Endodermal cell (in vitro differentiated cells): ENCODE measurements around the gene INSR. TPM values are rescaled to one million over a fixed set of nuclear protein-coding genes. Genes with fewer than 3 reads are reported as not detected.

ENCODE experiments used
- DNase-seq: peaks from one replicate; pipeline ENCODE4 v3.0.0-alpha.2; 2017
- H3K27ac ChIP-seq: 2 replicates; pipeline ENCODE4 v1.5.1; 2013; ENCODE audit warnings: mild to moderate bottlenecking, low read depth, low read length, moderate library complexity
- H3K27me3 ChIP-seq: 2 replicates; pipeline ENCODE4 v1.6.1; 2013; ENCODE audit warnings: mild to moderate bottlenecking, low read length, moderate library complexity; ENCODE audit not compliant: insufficient read depth, control insufficient read depth, poor library complexity, severe bottlenecking
- H3K36me3 ChIP-seq: 2 replicates; pipeline ENCODE4 v1.7.0; 2013; ENCODE audit warnings: mild to moderate bottlenecking, low read length, moderate library complexity; ENCODE audit not compliant: control insufficient read depth, insufficient read depth
- H3K4me1 ChIP-seq: one replicate; pipeline ENCODE4 v1.7.0; 2013; ENCODE audit warnings: low read length; ENCODE audit not compliant: control insufficient read depth, insufficient read depth
- H3K4me3 ChIP-seq: 2 replicates; pipeline ENCODE4 v1.5.1; 2013; ENCODE audit warnings: mild to moderate bottlenecking, low read length, moderate library complexity
- H3K9ac ChIP-seq: 2 replicates; pipeline ENCODE4 v1.6.1; 2013; ENCODE audit warnings: mild to moderate bottlenecking, low read length, moderate library complexity; ENCODE audit not compliant: poor library complexity, severe bottlenecking; ENCODE audit errors: extremely low read depth
- H3K9me3 ChIP-seq: 2 replicates; pipeline ENCODE4 v1.6.1; 2013; ENCODE audit warnings: mild to moderate bottlenecking, low read length, moderate library complexity; ENCODE audit not compliant: control insufficient read depth
- H3K27ac Mint-ChIP-seq: 2 replicates; pipeline ENCODE4 v1.8.0; 2020; ENCODE audit warnings: mixed read lengths
- H3K27me3 Mint-ChIP-seq: 2 replicates; pipeline ENCODE4 v1.8.0; 2021; ENCODE audit warnings: mild to moderate bottlenecking, mixed read lengths; ENCODE audit not compliant: insufficient read depth
- H3K36me3 Mint-ChIP-seq: 2 replicates; pipeline ENCODE4 v1.8.0; 2020; ENCODE audit warnings: low read depth, mixed read lengths
- H3K4me1 Mint-ChIP-seq: 2 replicates; pipeline ENCODE4 v1.8.0; 2020; ENCODE audit warnings: mixed read lengths
- H3K4me3 Mint-ChIP-seq: 2 replicates; pipeline ENCODE4 v1.8.0; 2020; ENCODE audit warnings: mild to moderate bottlenecking, moderate library complexity, mixed read lengths
- H3K9me3 Mint-ChIP-seq: 2 replicates; pipeline ENCODE4 v1.8.0; 2020; ENCODE audit warnings: mild to moderate bottlenecking, mixed read lengths
- WGBS, 2 experiments: methylation state at CpG; one replicate each; pipeline versions ENCODE4 v1.1.5 to v1.1.7; 2013; ENCODE audit warnings: missing lambda C conversion rate in 2 of 2, mixed read lengths in 1 of 2; ENCODE audit not compliant: insufficient coverage in 1 of 2, insufficient read length in 1 of 2; 5-methylcytosine and 5-hydroxymethylcytosine counted together
- total RNA-seq, 2 donors: library from RNA; stranded (reverse); fragmentation: NEBNext Ultra II Directional in 1 of 2; extraction: Animal tissue kit (Norgen Biotek cat#: 25700) in 1 of 2; gene quantifications; 2 replicates in 1 of 2; 3 replicates in 1 of 2; pipeline ENCODE4 v1.2.1, GENCODE V29; 2021
- TF ChIP-seq, protein P1 (sequence below): fragments of 200-600 bp; sonication (generic); conservative IDR thresholded peaks from 2 replicates; pipeline ENCODE4 v1.5.0; 2021; ENCODE audit warnings: antibody characterized with exemption, mild to moderate bottlenecking

INSR gene
- total RNA-seq, 2 donors from 2014 or later: 31.3 to 31.5 TPM

GRCh38 chr19:7331446-7331845 is 37.2 kb upstream of the INSR start:
- no peak overlapping the region for H3K9ac ChIP-seq
- H3K4me1 ChIP-seq: no peaks in the 10 kb centered on the region
- DNase-seq: no peak
- WGBS, 2 experiments: 78 to 90% methylated on average over 4 of the region's 4 CpGs
- H3K27ac ChIP-seq: no peak overlapping the region
- no peak overlapping the region for H3K4me3 Mint-ChIP-seq
- H3K27me3 Mint-ChIP-seq: no peaks in the 10 kb centered on the region
- no peaks in the 10 kb centered on the region for H3K9me3 Mint-ChIP-seq
- no peaks in the 10 kb centered on the region for H3K36me3 ChIP-seq
- no peaks in the 10 kb centered on the region for H3K9me3 ChIP-seq
- no peaks in the 10 kb centered on the region for H3K36me3 Mint-ChIP-seq
- no peak overlapping the region for H3K27ac Mint-ChIP-seq
- no peaks in the 10 kb centered on the region for H3K4me1 Mint-ChIP-seq
- no peaks in the 10 kb centered on the region for H3K27me3 ChIP-seq
- TF ChIP-seq, protein P1, sequence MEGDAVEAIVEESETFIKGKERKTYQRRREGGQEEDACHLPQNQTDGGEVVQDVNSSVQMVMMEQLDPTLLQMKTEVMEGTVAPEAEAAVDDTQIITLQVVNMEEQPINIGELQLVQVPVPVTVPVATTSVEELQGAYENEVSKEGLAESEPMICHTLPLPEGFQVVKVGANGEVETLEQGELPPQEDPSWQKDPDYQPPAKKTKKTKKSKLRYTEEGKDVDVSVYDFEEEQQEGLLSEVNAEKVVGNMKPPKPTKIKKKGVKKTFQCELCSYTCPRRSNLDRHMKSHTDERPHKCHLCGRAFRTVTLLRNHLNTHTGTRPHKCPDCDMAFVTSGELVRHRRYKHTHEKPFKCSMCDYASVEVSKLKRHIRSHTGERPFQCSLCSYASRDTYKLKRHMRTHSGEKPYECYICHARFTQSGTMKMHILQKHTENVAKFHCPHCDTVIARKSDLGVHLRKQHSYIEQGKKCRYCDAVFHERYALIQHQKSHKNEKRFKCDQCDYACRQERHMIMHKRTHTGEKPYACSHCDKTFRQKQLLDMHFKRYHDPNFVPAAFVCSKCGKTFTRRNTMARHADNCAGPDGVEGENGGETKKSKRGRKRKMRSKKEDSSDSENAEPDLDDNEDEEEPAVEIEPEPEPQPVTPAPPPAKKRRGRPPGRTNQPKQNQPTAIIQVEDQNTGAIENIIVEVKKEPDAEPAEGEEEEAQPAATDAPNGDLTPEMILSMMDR: no peak
- no peak overlapping the region for H3K4me3 ChIP-seq

DNA sequence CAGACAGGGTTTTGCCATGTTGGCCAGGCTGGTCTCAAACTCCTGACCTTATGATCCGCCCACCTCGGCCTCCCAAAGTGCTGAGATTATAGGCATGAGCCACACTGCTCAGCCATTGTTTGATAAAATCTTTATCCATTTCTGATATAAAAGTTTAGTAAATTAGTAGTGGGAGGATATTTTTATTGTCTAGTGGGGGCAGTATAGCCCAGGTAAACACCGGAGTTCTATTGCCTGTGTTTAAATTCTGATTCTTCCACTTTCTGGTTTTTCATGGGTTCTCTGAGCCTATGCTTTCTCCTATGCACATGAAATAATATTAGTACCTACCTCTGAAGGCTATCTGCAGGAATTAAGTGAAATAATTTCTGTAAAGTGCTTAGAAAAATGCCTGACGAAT is 34.4 kb upstream of the INSR start:
- no peaks in the 10 kb centered on the region for H3K27me3 ChIP-seq
- TF ChIP-seq, protein P1: no peak
- H3K4me3 Mint-ChIP-seq: no peak overlapping the region
- H3K4me3 ChIP-seq: no peak overlapping the region
- no peaks in the 10 kb centered on the region for H3K4me1 ChIP-seq
- 70 to 91% methylated on average over 1 to 4 of the region's 4 CpGs for WGBS, 2 experiments
- peaks cover 7% of the 10 kb centered on the region for H3K9me3 Mint-ChIP-seq
- H3K36me3 Mint-ChIP-seq: no peaks in the 10 kb centered on the region
- H3K4me1 Mint-ChIP-seq: no peaks in the 10 kb centered on the region
- H3K9ac ChIP-seq: no peak overlapping the region
- no peaks in the 10 kb centered on the region for H3K36me3 ChIP-seq
- peaks cover 1% of the 10 kb centered on the region for H3K27me3 Mint-ChIP-seq
- no peak overlapping the region for H3K27ac Mint-ChIP-seq
- DNase-seq: no peak
- no peak overlapping the region for H3K27ac ChIP-seq
- H3K9me3 ChIP-seq: peaks cover 4% of the 10 kb centered on the region

- DNase-seq: no peak
- no peak overlapping the region for H3K27ac Mint-ChIP-seq
- no peak overlapping the region for H3K4me3 ChIP-seq
- H3K27me3 Mint-ChIP-seq: peaks cover 1% of the 10 kb centered on the region
- H3K4me3 Mint-ChIP-seq: no peak overlapping the region
- peaks cover 4% of the 10 kb centered on the region for H3K9me3 ChIP-seq
- H3K9me3 Mint-ChIP-seq: peaks cover 7% of the 10 kb centered on the region
- no peaks in the 10 kb centered on the region for H3K36me3 Mint-ChIP-seq
- H3K36me3 ChIP-seq: no peaks in the 10 kb centered on the region
- H3K4me1 ChIP-seq: no peaks in the 10 kb centered on the region
- no peaks in the 10 kb centered on the region for H3K27me3 ChIP-seq
- no peaks in the 10 kb centered on the region for H3K4me1 Mint-ChIP-seq
- no peak overlapping the region for H3K27ac ChIP-seq
- no CpG with 5 or more reads among the region's 1 CpG for WGBS, 2 experiments
- H3K9ac ChIP-seq: no peak overlapping the region
- TF ChIP-seq, protein P1: no peak
These were observed 33.6 kb upstream of the INSR start for GRCh38 chr19:7327802-7328201.
